Breast epithelium (tissue), 4 donors: Measurements from ENCODE around the gene MRPS23. TPM values are rescaled to one million over a fixed set of nuclear protein-coding genes. Genes with fewer than 3 reads are reported as not detected.

Source experiments
- DNase-seq, 2 donors: peaks; one replicate each; pipeline ENCODE4 v3.0.0-alpha.2; 2019; ENCODE audit warnings: low spot score in 2 of 2
- H3K27ac ChIP-seq, 2 donors: fragments of 200-600 bp; sonication (generic) in 1 of 2; one replicate each; pipeline ENCODE4 v1.5.1; 2016 to 2019; ENCODE audit warnings: mild to moderate bottlenecking in 1 of 2
- H3K27me3 ChIP-seq, 2 donors: fragments of 200-600 bp; sonication (generic) in 1 of 2; one replicate each; pipeline versions ENCODE4 v1.5.1 to v1.6.0; 2017 to 2019; ENCODE audit warnings: control low read depth in 1 of 2, mild to moderate bottlenecking in 1 of 2
- H3K36me3 ChIP-seq: fragments of 200-600 bp; one replicate; pipeline ENCODE4 v1.5.1; 2019
- H3K4me1 ChIP-seq, 2 donors: fragments of 200-600 bp; sonication (generic); one replicate each; pipeline ENCODE4 v1.5.1; 2016 to 2019; ENCODE audit warnings: control low read depth in 1 of 2
- H3K4me3 ChIP-seq, 3 donors: fragments of 200-600 bp; sonication (generic); 1 replicate in 2 of 3; 2 replicates in 1 of 3; pipeline ENCODE4 v1.5.1; 2016 to 2019; ENCODE audit warnings: mild to moderate bottlenecking in 3 of 3, moderate library complexity in 2 of 3
- H3K9me3 ChIP-seq, 2 donors: fragments of 200-600 bp; sonication (generic) in 1 of 2; one replicate each; pipeline ENCODE4 v1.5.1; 2016 to 2019; ENCODE audit warnings: control low read depth in 1 of 2
- POLR2A ChIP-seq: fragments of 450-650 bp; IDR thresholded peaks from one replicate; pipeline ENCODE4 v1.6.1; 2016; ENCODE audit warnings: antibody characterized with exemption, mild to moderate bottlenecking, moderate library complexity
- POLR2AphosphoS5 ChIP-seq, 3 donors: sonication (generic); formaldehyde crosslinking; IDR thresholded peaks; one replicate each; pipeline ENCODE4 v1.6.1; 2017; ENCODE audit warnings: antibody characterized with exemption in 3 of 3
- intact Hi-C: fragments of 100-400 bp; cut with DNase I; formaldehyde crosslinking; loops from one replicate; pipeline ENCODE4 v1.15.1; 2023; ENCODE audit warnings: low total_unique reads
- total RNA-seq, 3 donors: library from RNA; depleted of rRNA; stranded (reverse); fragments of >200 nt; gene quantifications; one replicate each; pipeline ENCODE4 v1.1.0, GENCODE V29; 2016
- TF ChIP-seq, protein P1 (sequence below), 3 donors: fragments of 450-650 bp; IDR thresholded peaks; one replicate each; pipeline ENCODE4 v1.5.1; 2016 to 2017; ENCODE audit warnings: antibody characterized with exemption in 3 of 3, mild to moderate bottlenecking in 3 of 3, moderate library complexity in 3 of 3

The MRPS23 gene
- total RNA-seq, 3 donors from 2014 or later = 7.5 to 10.7 (median 8.2) TPM

DNA sequence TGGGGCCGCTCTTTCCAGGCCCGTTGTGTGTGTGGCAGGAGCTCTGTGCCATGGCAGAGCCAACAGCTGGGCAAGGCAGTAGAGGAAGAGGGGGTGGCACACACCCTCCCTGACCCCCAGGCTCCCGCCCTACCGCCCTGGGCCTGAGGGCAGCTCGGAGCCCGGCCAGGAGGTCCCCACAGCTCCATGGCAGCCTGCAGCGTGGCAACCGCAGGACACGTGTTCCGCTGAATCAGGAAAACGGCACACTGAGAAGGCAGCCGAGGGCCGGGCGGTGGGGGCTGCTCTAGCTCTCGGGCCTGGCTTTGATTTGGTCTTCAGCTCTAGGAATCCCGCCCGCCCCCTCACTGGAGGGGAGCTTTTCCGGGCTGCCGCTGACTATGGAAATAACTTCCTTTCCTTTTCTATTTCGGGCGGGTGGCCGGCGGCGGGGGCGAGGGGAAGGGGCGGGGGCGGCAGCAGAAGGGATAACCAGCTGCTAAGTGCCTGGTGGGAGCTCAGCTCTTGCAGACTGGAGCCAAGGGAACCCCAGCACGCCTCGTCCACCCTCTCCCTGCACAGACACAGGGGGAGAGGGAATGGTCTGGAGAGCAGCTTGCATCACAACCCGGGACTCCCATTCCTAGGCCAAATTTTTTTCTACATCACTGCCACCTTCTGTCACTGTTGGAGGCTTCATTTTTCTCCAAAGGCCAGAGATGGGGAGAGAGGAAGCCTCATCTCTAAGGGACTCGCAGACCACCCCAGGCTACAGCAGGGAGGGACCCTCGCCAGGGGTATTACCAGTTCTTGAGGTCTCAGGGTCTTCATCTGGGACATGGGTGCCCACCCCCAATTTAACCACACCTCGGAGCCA is 24.8 kb upstream of the MRPS23 start:
- Histone ChIP-seq H3K4me1 (peaks cover 21 to 26% of the 10 kb centered on the region in 2 donors), H3K27ac (peak overlapping the region; percentile 85 to 90), H3K9me3 (no peaks in the 10 kb centered on the region), H3K4me3 (peak overlapping the region; percentile 3 to 61 (median 37)), H3K27me3 (no peaks in the 10 kb centered on the region), H3K36me3 (no peaks in the 10 kb centered on the region)
- TF ChIP-seq, protein P1, sequence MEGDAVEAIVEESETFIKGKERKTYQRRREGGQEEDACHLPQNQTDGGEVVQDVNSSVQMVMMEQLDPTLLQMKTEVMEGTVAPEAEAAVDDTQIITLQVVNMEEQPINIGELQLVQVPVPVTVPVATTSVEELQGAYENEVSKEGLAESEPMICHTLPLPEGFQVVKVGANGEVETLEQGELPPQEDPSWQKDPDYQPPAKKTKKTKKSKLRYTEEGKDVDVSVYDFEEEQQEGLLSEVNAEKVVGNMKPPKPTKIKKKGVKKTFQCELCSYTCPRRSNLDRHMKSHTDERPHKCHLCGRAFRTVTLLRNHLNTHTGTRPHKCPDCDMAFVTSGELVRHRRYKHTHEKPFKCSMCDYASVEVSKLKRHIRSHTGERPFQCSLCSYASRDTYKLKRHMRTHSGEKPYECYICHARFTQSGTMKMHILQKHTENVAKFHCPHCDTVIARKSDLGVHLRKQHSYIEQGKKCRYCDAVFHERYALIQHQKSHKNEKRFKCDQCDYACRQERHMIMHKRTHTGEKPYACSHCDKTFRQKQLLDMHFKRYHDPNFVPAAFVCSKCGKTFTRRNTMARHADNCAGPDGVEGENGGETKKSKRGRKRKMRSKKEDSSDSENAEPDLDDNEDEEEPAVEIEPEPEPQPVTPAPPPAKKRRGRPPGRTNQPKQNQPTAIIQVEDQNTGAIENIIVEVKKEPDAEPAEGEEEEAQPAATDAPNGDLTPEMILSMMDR (IDR thresholded peaks at IDR 0.05) = no peak
- TF ChIP-seq POLR2AphosphoS5 (IDR thresholded peaks at IDR 0.05) (peak in 1 of 3 donors; percentile 7), POLR2A (no peak)
- intact Hi-C loops = no loop called here
- DNase-seq = peak in 1 of 2 donors; percentile 74

DNA sequence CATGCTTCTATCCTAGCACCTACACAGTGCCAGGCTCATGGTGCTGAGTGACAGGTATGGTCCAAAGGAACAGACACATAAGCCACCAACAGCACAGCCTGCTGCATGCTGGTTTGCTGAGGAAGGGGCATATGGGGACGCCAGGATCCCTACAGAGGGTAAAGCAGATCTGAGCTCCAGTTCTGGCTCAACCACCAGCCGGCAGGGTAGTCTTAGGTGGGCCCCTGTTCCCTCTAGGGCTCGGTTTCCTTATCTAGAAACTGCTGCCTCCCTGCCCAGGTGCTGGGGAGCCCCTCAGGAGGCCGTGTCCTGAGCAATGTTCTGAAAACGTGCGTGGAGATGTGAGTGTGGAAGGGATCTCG is 24.2 kb upstream of the MRPS23 start:
- no peak for DNase-seq
- Histone ChIP-seq H3K4me1 (peaks cover 23 to 26% of the 10 kb centered on the region in 2 donors), H3K36me3 (no peaks in the 10 kb centered on the region), H3K27me3 (no peaks in the 10 kb centered on the region), H3K4me3 (peak overlapping the region in 2 of 3 donors; percentile 37 to 61), H3K9me3 (no peaks in the 10 kb centered on the region), H3K27ac (peak overlapping the region; percentile 85 to 90)
- TF ChIP-seq, protein P1 (IDR thresholded peaks at IDR 0.05) = no peak
- TF ChIP-seq POLR2AphosphoS5 (IDR thresholded peaks at IDR 0.05) (no peak), POLR2A (no peak)
- intact Hi-C loops = no loop called here

DNA sequence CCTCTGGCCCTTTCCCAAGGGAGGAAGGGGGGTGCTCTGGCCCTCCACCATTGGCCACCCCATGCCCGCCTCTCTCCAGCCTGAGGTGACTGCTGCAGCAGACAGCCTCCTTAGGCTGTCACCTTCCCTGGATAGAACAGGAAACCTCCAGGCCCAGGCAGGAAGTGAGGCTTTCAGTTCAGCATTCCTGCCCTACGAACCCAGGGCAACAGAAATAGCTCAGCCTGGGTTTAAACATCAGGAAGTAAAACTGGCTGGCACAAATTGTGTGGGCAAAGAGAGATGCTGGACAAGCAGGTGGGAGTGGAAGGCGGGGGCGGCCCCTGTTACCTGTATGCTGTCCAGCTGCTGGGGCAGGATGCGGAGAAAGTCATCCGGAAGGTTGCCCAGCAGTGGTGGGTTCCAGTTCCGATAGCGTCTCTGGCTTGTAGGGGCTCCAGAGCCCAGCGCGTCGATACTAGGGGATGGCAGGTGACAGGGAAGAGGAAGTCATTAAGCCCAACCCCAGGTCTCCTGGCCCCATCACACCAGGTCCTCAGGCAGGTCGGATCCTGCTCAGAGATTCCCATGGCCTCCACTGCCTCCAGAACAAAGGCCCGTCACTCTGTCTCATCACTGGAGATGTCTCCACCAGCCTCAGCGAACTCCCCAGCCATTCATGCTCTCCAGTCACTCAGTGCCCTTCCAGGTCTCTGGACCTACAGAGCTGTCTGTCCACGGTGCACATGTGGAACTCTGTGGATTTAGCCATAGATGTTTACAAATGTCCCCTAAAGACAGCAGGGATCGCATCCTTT is 23.6 kb upstream of the MRPS23 start:
- Histone ChIP-seq H3K9me3 (no peaks in the 10 kb centered on the region), H3K36me3 (no peaks in the 10 kb centered on the region), H3K27me3 (no peaks in the 10 kb centered on the region), H3K27ac (peak overlapping the region; percentile 32 to 85), H3K4me3 (no peak overlapping the region), H3K4me1 (peaks cover 26 to 28% of the 10 kb centered on the region in 2 donors)
- TF ChIP-seq, protein P1 (IDR thresholded peaks at IDR 0.05) = no peak
- TF ChIP-seq POLR2AphosphoS5 (IDR thresholded peaks at IDR 0.05) (no peak), POLR2A (no peak)
- DNase-seq = no peak
- intact Hi-C loops = no loop called here

DNA sequence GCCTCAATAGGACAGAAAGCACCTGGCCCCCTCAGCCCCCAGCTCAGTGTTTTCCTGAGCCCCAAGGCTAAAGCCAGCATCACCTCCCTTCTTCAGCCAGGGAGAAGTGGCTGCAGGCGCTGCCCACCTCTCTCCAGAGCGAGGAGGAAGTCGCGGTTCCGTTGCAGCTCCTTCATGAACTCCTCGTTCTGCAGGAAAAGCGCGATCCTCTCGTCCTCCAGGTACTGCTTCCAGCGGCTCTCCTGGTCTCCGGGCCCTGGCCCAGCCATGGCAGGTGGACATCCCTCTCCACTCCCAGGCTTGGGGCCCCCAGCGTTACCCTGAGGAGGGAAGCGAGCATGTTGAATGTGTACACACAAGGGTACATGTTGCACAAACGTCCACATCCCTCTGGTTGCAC is 22.7 kb upstream of the MRPS23 start:
- Histone ChIP-seq H3K27ac (no peak overlapping the region), H3K9me3 (no peaks in the 10 kb centered on the region), H3K36me3 (no peaks in the 10 kb centered on the region), H3K4me1 (peaks cover 28 to 30% of the 10 kb centered on the region in 2 donors), H3K27me3 (no peaks in the 10 kb centered on the region), H3K4me3 (no peak overlapping the region)
- DNase-seq = no peak
- intact Hi-C loops = no loop called here
- no peak for TF ChIP-seq POLR2A
- TF ChIP-seq, protein P1 (IDR thresholded peaks at IDR 0.05) = no peak
- no peak for TF ChIP-seq POLR2AphosphoS5 (IDR thresholded peaks at IDR 0.05)

DNA sequence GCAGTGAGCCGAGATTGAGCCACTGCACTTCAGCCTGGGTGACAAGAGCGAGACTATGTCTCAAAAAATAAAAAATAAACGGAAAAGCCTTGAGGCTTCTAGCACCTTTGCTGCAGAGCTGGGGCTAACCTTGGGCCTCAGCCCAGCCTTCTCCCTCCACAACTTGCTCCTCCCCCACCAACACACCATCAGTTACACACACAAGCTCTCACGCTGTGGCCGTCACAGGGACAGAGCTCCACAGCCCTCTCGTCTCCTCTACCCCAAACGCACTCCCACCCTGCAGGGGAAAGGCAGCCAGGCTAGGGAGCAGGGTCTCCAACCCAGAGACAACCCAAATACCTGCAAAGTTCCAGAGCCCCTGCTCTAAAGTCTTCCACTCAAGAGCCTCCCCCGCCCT is 22.0 kb upstream of the MRPS23 start:
- Histone ChIP-seq H3K4me1 (peaks cover 28 to 31% of the 10 kb centered on the region in 2 donors), H3K4me3 (no peak overlapping the region), H3K9me3 (no peaks in the 10 kb centered on the region), H3K27me3 (no peaks in the 10 kb centered on the region), H3K36me3 (no peaks in the 10 kb centered on the region), H3K27ac (no peak overlapping the region)
- TF ChIP-seq POLR2AphosphoS5 (IDR thresholded peaks at IDR 0.05) (no peak), POLR2A (no peak)
- TF ChIP-seq, protein P1 (IDR thresholded peaks at IDR 0.05) = no peak
- intact Hi-C loops = no loop called here
- DNase-seq = no peak
